Nephron (organoid): ENCODE measurements around the gene PNPLA7.
A peak's percentile ranks its signal among the peaks of the same experiment; 100 is the strongest.

Experiments used
- H3K27ac Mint-ChIP-seq, 3 experiments: 2 replicates each; pipeline ENCODE4 v1.8.0; 2020; ENCODE audit warnings: mixed read lengths in 3 of 3, mild to moderate bottlenecking in 2 of 3, moderate library complexity in 1 of 3
- H3K27me3 Mint-ChIP-seq: 2 replicates; pipeline ENCODE4 v1.8.0; 2021; ENCODE audit warnings: low read depth, mild to moderate bottlenecking, moderate library complexity, mixed read lengths
- H3K36me3 Mint-ChIP-seq: 2 replicates; pipeline ENCODE4 v1.8.0; 2020; ENCODE audit warnings: low read depth, mixed read lengths
- H3K4me1 Mint-ChIP-seq: 2 replicates; pipeline ENCODE4 v1.8.0; 2020; ENCODE audit warnings: mixed read lengths
- H3K4me3 Mint-ChIP-seq, 3 experiments: 2 replicates each; pipeline ENCODE4 v1.8.0; 2020; ENCODE audit warnings: mild to moderate bottlenecking in 3 of 3, mixed read lengths in 3 of 3, moderate library complexity in 2 of 3
- H3K9me3 Mint-ChIP-seq: 2 replicates; pipeline ENCODE4 v1.8.0; 2020; ENCODE audit warnings: mixed read lengths
- TF ChIP-seq, protein P1 (sequence below), 3 experiments: fragments of 200-600 bp; sonication (generic); IDR thresholded peaks; one replicate each; pipeline ENCODE4 v1.5.0; 2021; ENCODE audit warnings: antibody characterized with exemption in 3 of 3; ENCODE audit not compliant: unreplicated experiment in 3 of 3

The PNPLA7 gene

GRCh38 chr9:137491735-137492432 is 58.3 kb downstream of the PNPLA7 start:
- TF ChIP-seq, protein P1, sequence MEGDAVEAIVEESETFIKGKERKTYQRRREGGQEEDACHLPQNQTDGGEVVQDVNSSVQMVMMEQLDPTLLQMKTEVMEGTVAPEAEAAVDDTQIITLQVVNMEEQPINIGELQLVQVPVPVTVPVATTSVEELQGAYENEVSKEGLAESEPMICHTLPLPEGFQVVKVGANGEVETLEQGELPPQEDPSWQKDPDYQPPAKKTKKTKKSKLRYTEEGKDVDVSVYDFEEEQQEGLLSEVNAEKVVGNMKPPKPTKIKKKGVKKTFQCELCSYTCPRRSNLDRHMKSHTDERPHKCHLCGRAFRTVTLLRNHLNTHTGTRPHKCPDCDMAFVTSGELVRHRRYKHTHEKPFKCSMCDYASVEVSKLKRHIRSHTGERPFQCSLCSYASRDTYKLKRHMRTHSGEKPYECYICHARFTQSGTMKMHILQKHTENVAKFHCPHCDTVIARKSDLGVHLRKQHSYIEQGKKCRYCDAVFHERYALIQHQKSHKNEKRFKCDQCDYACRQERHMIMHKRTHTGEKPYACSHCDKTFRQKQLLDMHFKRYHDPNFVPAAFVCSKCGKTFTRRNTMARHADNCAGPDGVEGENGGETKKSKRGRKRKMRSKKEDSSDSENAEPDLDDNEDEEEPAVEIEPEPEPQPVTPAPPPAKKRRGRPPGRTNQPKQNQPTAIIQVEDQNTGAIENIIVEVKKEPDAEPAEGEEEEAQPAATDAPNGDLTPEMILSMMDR (IDR thresholded peaks at IDR 0.05; ENCODE audit: unreplicated experiment in 3 of 3), result no peak
- no peaks in the 10 kb centered on the region for H3K36me3 Mint-ChIP-seq
- no peak overlapping the region for H3K27ac Mint-ChIP-seq
- H3K4me1 Mint-ChIP-seq, result no peaks in the 10 kb centered on the region
- no peaks in the 10 kb centered on the region for H3K27me3 Mint-ChIP-seq
- peaks cover 3% of the 10 kb centered on the region for H3K9me3 Mint-ChIP-seq
- no peak overlapping the region for H3K4me3 Mint-ChIP-seq

- Mint-ChIP-seq H3K27me3 (peaks cover 4% of the 10 kb centered on the region), H3K4me3 (no peak overlapping the region), H3K9me3 (peaks cover 3% of the 10 kb centered on the region), H3K4me1 (no peaks in the 10 kb centered on the region), H3K27ac (no peak overlapping the region), H3K36me3 (no peaks in the 10 kb centered on the region)
- TF ChIP-seq, protein P1 (IDR thresholded peaks at IDR 0.05; ENCODE audit: unreplicated experiment in 3 of 3), result no peak
These were observed 59.5 kb downstream of the PNPLA7 start for GRCh38 chr9:137490532-137491186.

DNA sequence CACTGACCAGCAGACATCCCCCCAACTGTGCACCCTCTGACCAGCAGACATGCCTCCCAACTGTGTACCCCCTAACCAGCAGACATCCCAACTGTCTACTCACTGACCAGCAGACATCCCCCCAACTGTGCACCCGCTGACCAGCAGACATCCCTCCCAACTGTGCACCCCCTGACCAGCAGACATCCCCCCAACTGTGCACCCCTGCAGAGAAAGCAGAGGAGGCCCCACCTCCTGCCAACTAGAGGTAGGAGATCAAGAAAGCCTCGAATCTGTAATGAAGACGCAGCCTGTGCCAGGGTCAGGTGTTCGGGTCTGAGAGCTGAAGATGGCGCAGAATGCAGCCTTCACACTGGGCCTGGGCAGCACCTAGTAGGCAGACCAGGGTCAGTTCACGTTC is 61.3 kb downstream of the PNPLA7 start:
- Mint-ChIP-seq H3K27ac (no peak overlapping the region), H3K9me3 (peaks cover 3% of the 10 kb centered on the region), H3K36me3 (no peaks in the 10 kb centered on the region), H3K27me3 (peaks cover 4% of the 10 kb centered on the region), H3K4me3 (no peak overlapping the region), H3K4me1 (no peaks in the 10 kb centered on the region)
- TF ChIP-seq, protein P1 (IDR thresholded peaks at IDR 0.05; ENCODE audit: unreplicated experiment in 3 of 3), result no peak

GRCh38 chr9:137488327-137488653 is 61.9 kb downstream of the PNPLA7 start:
- H3K4me3 Mint-ChIP-seq, result no peak overlapping the region
- H3K36me3 Mint-ChIP-seq, result no peaks in the 10 kb centered on the region
- peaks cover 3% of the 10 kb centered on the region for H3K9me3 Mint-ChIP-seq
- peak overlapping the region in 1 of 3 experiments; percentile 25 for H3K27ac Mint-ChIP-seq
- peaks cover 4% of the 10 kb centered on the region for H3K27me3 Mint-ChIP-seq
- H3K4me1 Mint-ChIP-seq, result no peaks in the 10 kb centered on the region
- TF ChIP-seq, protein P1 (IDR thresholded peaks at IDR 0.05; ENCODE audit: unreplicated experiment in 3 of 3), result no peak

- TF ChIP-seq, protein P1 (IDR thresholded peaks at IDR 0.05; ENCODE audit: unreplicated experiment in 3 of 3), result no peak
- Mint-ChIP-seq H3K27me3 (peaks cover 4% of the 10 kb centered on the region), H3K27ac (peak overlapping the region in 1 of 3 experiments; percentile 25), H3K4me3 (no peak overlapping the region), H3K9me3 (peaks cover 3% of the 10 kb centered on the region), H3K4me1 (no peaks in the 10 kb centered on the region), H3K36me3 (no peaks in the 10 kb centered on the region)
These were observed 62.5 kb downstream of the PNPLA7 start for GRCh38 chr9:137487454-137488326.
